Small intestine (tissue), 7 donors: ENCODE measurements around the gene COL6A2. TPM values are rescaled to one million over a fixed set of nuclear protein-coding genes. Genes with fewer than 3 reads are reported as not detected.
"Not testable (repeated sequence)": the region's sequence is repeated elsewhere in the genome, so short reads cannot be mapped to it uniquely, and the experiment has no call there.

Experiments used
- DNase-seq, 2 donors: peaks; one replicate each; pipeline versions ENCODE4 v3.0.0 to v3.0.0-alpha.2; 2013
- FAIRE-seq: peaks from 2 replicates; lab custom pipeline; 2012; peaks lifted over from hg19 to GRCh38; lab: Jason Lieb, UNC
- H3K27ac ChIP-seq, 3 donors: one replicate each; pipeline ENCODE4 v1.5.1; 2013; ENCODE audit warnings: low read length in 2 of 3, mild to moderate bottlenecking in 2 of 3, control low read depth in 1 of 3, inconsistent platforms in 1 of 3, low read depth in 1 of 3, moderate library complexity in 1 of 3
- H3K27me3 ChIP-seq, 3 donors: one replicate each; pipeline ENCODE4 v1.6.1; 2013; ENCODE audit warnings: low read length in 3 of 3, inconsistent platforms in 1 of 3; ENCODE audit not compliant: control insufficient read depth in 3 of 3, insufficient read depth in 3 of 3
- H3K36me3 ChIP-seq, 3 donors: one replicate each; pipeline ENCODE4 v1.6.1; 2013; ENCODE audit warnings: low read length in 3 of 3, inconsistent platforms in 1 of 3, low read depth in 1 of 3, mild to moderate bottlenecking in 1 of 3, moderate library complexity in 1 of 3; ENCODE audit not compliant: control insufficient read depth in 3 of 3, insufficient read depth in 2 of 3
- H3K4me1 ChIP-seq, 3 donors: one replicate each; pipeline ENCODE4 v1.6.1; 2013; ENCODE audit warnings: low read length in 2 of 3, inconsistent platforms in 1 of 3, low read depth in 1 of 3, mild to moderate bottlenecking in 1 of 3, moderate library complexity in 1 of 3; ENCODE audit not compliant: control insufficient read depth in 3 of 3, insufficient read depth in 2 of 3
- H3K4me3 ChIP-seq, 3 donors: one replicate each; pipeline ENCODE4 v1.5.1; 2013; ENCODE audit warnings: low read length in 3 of 3, control low read depth in 1 of 3, inconsistent platforms in 1 of 3, low read depth in 1 of 3, mild to moderate bottlenecking in 1 of 3, moderate library complexity in 1 of 3
- H3K9me3 ChIP-seq, 2 donors: one replicate each; pipeline ENCODE4 v1.6.1; 2013; ENCODE audit warnings: low read depth in 1 of 2, low read length in 1 of 2; ENCODE audit not compliant: control insufficient read depth in 2 of 2, insufficient read depth in 1 of 2
- WGBS, 3 donors: extraction: QIAGEN DNeasy Blood & Tissue Kit; methylation state at CpG; one replicate each; pipeline ENCODE4 v1.1.7; 2013; 5-methylcytosine and 5-hydroxymethylcytosine counted together
- polyA plus RNA-seq, 4 donors: library from polyadenylated mRNA; stranded (reverse) in 3 of 4; unstranded in 1 of 4; fragments of 200-250 nt in 3 of 4; fragments of 120-200 nt in 1 of 4; gene quantifications; one replicate each; pipeline versions ENCODE4 v1.2.1 to v1.2.3, GENCODE V29; 2013
- donor health status: healthy with polysubstance abuse.
- donor health status: control.
- donor health status: control.
- donor health status: Bipolar disorder and iron deficiency.
- donor health status: healthy.

The COL6A2 gene
- polyA plus RNA-seq, 4 donors, result 3.8 to 159 (median 68.5) TPM

GRCh38 chr21:46098303-46099141 lies 610 bp downstream of the COL6A2 start:
- no peak for FAIRE-seq
- no peaks in the 10 kb centered on the region for H3K9me3 ChIP-seq
- H3K27me3 ChIP-seq, result peaks cover 0 to 19% (median 2%) of the 10 kb centered on the region in 3 donors
- peak overlapping the region; percentile 48 to 56 (median 56) for H3K4me3 ChIP-seq
- DNase-seq, result peak in 1 of 2 donors; percentile 27
- peak overlapping the region; percentile 12 to 61 (median 22) for H3K27ac ChIP-seq
- WGBS, 3 donors, result 2 to 4% (median 4%) methylated on average over 45 to 94 of the region's 94 CpGs
- H3K4me1 ChIP-seq, result no peaks in the 10 kb centered on the region
- no peaks in the 10 kb centered on the region for H3K36me3 ChIP-seq

DNA sequence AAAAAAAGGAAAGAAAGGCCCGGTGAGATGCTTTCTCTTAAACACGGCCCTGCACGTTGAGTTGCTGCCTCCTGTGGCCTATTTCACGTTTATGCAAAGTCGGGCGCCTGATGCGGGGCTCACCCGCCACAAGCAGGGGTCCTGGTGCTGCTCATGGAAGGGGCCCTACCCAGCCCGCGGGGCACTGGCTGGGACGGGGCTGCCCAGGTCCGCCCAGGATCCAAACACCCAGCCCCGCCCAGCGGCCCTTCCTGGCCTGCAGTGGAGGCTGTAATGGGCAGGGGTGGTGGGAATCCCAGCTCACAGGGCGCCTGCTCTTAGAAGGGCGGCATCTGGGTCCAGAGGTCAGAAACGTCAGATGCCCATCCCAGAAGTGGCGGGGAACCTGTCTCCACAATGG lies 1.6 kb downstream of the COL6A2 start:
- no peaks in the 10 kb centered on the region for H3K4me1 ChIP-seq
- H3K4me3 ChIP-seq, result peak overlapping the region; percentile 13 to 56 (median 21)
- peaks cover 0 to 4% of the 10 kb centered on the region in 2 donors for H3K9me3 ChIP-seq
- 6 to 29% (median 21%) methylated on average over 17 to 18 of the region's 18 CpGs for WGBS, 3 donors
- no peak for FAIRE-seq
- peak overlapping the region in 2 of 3 donors; percentile 11 to 41 for H3K27ac ChIP-seq
- H3K36me3 ChIP-seq, result no peaks in the 10 kb centered on the region
- peaks cover 0 to 19% (median 2%) of the 10 kb centered on the region in 3 donors for H3K27me3 ChIP-seq
- peak; percentile 41 to 65 for DNase-seq

DNA sequence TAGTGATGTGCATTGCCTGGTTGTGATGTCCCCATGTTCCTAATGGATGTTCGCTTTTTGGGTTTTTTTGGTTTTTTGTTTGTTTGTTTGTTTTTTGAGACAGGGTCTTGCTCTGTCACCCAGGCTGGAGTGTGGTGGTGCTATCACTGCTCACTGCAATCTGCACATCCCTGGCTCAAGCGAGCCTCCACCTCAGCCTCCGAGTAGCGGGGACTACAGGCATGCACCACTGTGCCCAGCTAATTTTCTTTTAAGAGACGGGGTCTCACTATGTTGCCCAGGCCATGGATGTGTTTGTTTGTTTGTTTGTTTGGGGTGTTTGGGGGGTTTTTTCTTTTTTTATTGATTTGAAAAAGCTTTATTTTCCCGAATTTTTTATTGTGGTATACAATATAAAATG lies 2.1 kb downstream of the COL6A2 start:
- Histone ChIP-seq H3K9me3 (peaks cover 0 to 8% of the 10 kb centered on the region in 2 donors), H3K4me1 (no peaks in the 10 kb centered on the region), H3K4me3 (peak overlapping the region in 1 of 3 donors; percentile 56), H3K36me3 (no peaks in the 10 kb centered on the region), H3K27me3 (peaks cover 0 to 19% (median 2%) of the 10 kb centered on the region in 3 donors), H3K27ac (peak overlapping the region in 1 of 3 donors; percentile 21)
- FAIRE-seq (no peak), DNase-seq (no peak)
- 72 to 85% (median 80%) methylated on average over 6 of the region's 6 CpGs for WGBS, 3 donors

- peaks cover 0 to 9% of the 10 kb centered on the region in 2 donors for H3K9me3 ChIP-seq
- H3K36me3 ChIP-seq, result no peaks in the 10 kb centered on the region
- no peak overlapping the region for H3K27ac ChIP-seq
- DNase-seq (no peak), FAIRE-seq (no peak)
- H3K27me3 ChIP-seq, result peaks cover 0 to 19% (median 2%) of the 10 kb centered on the region in 3 donors
- H3K4me3 ChIP-seq, result no peak overlapping the region
- WGBS, 3 donors, result 58 to 65% (median 62%) methylated on average over 7 of the region's 7 CpGs
- H3K4me1 ChIP-seq, result no peaks in the 10 kb centered on the region
Measured at GRCh38 chr21:46100426-46100825, 2.5 kb downstream of the COL6A2 start.

DNA sequence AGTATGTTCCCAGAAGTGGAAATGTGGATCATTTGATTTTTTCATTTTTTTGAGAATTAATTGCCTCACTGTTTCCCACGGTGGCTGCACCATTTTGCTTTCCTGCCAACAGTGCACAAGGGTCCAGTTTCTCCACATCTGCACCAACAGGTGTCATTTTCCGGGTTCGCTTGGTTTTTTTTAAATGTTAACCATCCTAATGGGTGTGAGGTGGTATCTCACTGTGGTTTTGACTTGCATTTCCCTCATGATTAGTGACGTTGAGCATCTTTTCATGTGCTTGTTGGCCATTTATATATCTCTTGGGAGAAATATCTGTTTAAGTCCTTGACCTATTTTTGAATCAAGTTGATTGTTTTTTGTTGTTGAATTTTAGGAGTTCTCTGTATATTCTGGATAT lies 3.0 kb downstream of the COL6A2 start:
- 73 to 76% (median 75%) methylated on average over 4 of the region's 4 CpGs for WGBS, 3 donors
- DNase-seq (no peak), FAIRE-seq (no peak)
- Histone ChIP-seq H3K27me3 (peaks cover 0 to 19% (median 2%) of the 10 kb centered on the region in 3 donors), H3K9me3 (peaks cover 0 to 9% of the 10 kb centered on the region in 2 donors), H3K4me3 (no peak overlapping the region), H3K36me3 (no peaks in the 10 kb centered on the region), H3K27ac (no peak overlapping the region), H3K4me1 (no peaks in the 10 kb centered on the region)

GRCh38 chr21:46104104-46104503 lies 6.2 kb downstream of the COL6A2 start:
- peaks cover 0 to 9% (median 2%) of the 10 kb centered on the region in 3 donors for H3K27me3 ChIP-seq
- no peak for FAIRE-seq
- no peaks in the 10 kb centered on the region for H3K4me1 ChIP-seq
- H3K4me3 ChIP-seq, result no peak overlapping the region
- no peak for DNase-seq
- peaks cover 0 to 15% of the 10 kb centered on the region in 2 donors for H3K9me3 ChIP-seq
- no peaks in the 10 kb centered on the region for H3K36me3 ChIP-seq
- H3K27ac ChIP-seq, result no peak overlapping the region

GRCh38 chr21:46107376-46107775 lies 9.5 kb downstream of the COL6A2 start:
- peaks cover 0 to 15% of the 10 kb centered on the region in 2 donors for H3K9me3 ChIP-seq
- FAIRE-seq, H3K4me3 ChIP-seq, H3K4me1 ChIP-seq, H3K36me3 ChIP-seq, H3K27me3 ChIP-seq, H3K27ac ChIP-seq, DNase-seq: not testable (repeated sequence)
- WGBS, 3 donors, result 40 to 61% (median 52%) methylated on average over 2 of the region's 2 CpGs

- FAIRE-seq (no peak), DNase-seq (no peak)
- Histone ChIP-seq H3K27ac (no peak overlapping the region), H3K36me3 (peaks cover 0 to 15% (median 0%) of the 10 kb centered on the region in 3 donors), H3K4me1 (no peaks in the 10 kb centered on the region), H3K4me3 (no peak overlapping the region), H3K27me3 (no peaks in the 10 kb centered on the region), H3K9me3 (peaks cover 0 to 13% of the 10 kb centered on the region in 2 donors)
- WGBS, 3 donors, result 75 to 83% (median 81%) methylated on average over 9 of the region's 9 CpGs
Measured at GRCh38 chr21:46108827-46109312, 11.0 kb downstream of the COL6A2 start.
